Activated naive CD4-positive, alpha-beta T cell treated with anti-CD3 and anti-CD28 coated beads, Interleukin-2, amount 50 U/mL, for 16 hours (primary cell): ENCODE results near the gene CELF5.
"Not testable (repeated sequence)": the region's sequence is repeated elsewhere in the genome, so short reads cannot be mapped to it uniquely, and the experiment has no call there.

Source experiments
- DNase-seq: peaks from one replicate; pipeline ENCODE4 v3.0.0-alpha.2; 2020

Gene CELF5

GRCh38 chr19:3190921-3191805 lies 33.3 kb upstream of the CELF5 start:
- DNase-seq: no peak

- not testable (repeated sequence) for DNase-seq
These were observed 32.7 kb upstream of the CELF5 start for GRCh38 chr19:3191806-3192104.

GRCh38 chr19:3192228-3192635 lies 32.2 kb upstream of the CELF5 start:
- DNase-seq: no peak

GRCh38 chr19:3192684-3193083 lies 31.8 kb upstream of the CELF5 start:
- DNase-seq: no peak

- DNase-seq: no peak
These were observed 31.0 kb upstream of the CELF5 start for GRCh38 chr19:3193256-3194105.

- DNase-seq: no peak
These were observed 30.1 kb upstream of the CELF5 start for GRCh38 chr19:3194106-3195087.

GRCh38 chr19:3196064-3196932 lies 28.2 kb upstream of the CELF5 start:
- no peak for DNase-seq

GRCh38 chr19:3196933-3197205 lies 27.6 kb upstream of the CELF5 start:
- DNase-seq: no peak

- no peak for DNase-seq
These were observed 25.4 kb upstream of the CELF5 start for GRCh38 chr19:3198901-3199700.

- no peak for DNase-seq
These were observed 23.3 kb upstream of the CELF5 start for GRCh38 chr19:3201072-3201700.

GRCh38 chr19:3201911-3202310 lies 22.6 kb upstream of the CELF5 start:
- DNase-seq: no peak

- no peak for DNase-seq
These were observed 22.1 kb upstream of the CELF5 start for GRCh38 chr19:3202346-3202745.

- DNase-seq: not testable (repeated sequence)
These were observed 21.6 kb upstream of the CELF5 start for GRCh38 chr19:3202895-3203294.

GRCh38 chr19:3203805-3204645 lies 20.4 kb upstream of the CELF5 start:
- DNase-seq: no peak

GRCh38 chr19:3204646-3205275 lies 19.7 kb upstream of the CELF5 start:
- no peak for DNase-seq

GRCh38 chr19:3206216-3206953 lies 18.1 kb upstream of the CELF5 start:
- DNase-seq: no peak

- no peak for DNase-seq
These were observed 16.8 kb upstream of the CELF5 start for GRCh38 chr19:3207461-3208242.
